PC-3 (cell line): ENCODE results near the gene KCNJ15. TPM values are rescaled to one million over a fixed set of nuclear protein-coding genes. Genes with fewer than 3 reads are reported as not detected.
A peak's percentile ranks its signal among the peaks of the same experiment; 100 is the strongest.

Source experiments
- ATAC-seq: fragments of 200-7000 bp; cut with Tn5 transposase; 2 replicates; pipeline ENCODE4 v1.9.1; 2020; ENCODE audit warnings: mild to moderate bottlenecking, moderate library complexity
- BruUV-seq: library from RNA; stranded (reverse); fragments of 400-500 nt; replicated peaks from 2 replicates; lab custom pipeline; 2021; lab: Mats Ljungman, UMichigan
- CTCF ChIA-PET: fragments of 300-600 bp; sonication (Branson Sonifier 250); formaldehyde crosslinking; loops from one replicate; lab custom pipeline; 2022; ENCODE audit warnings: antibody characterized with exemption; lab: Charles Lee
- POLR2A ChIA-PET: fragments of 300-600 bp; sonication (Branson Sonifier 250); formaldehyde crosslinking; loops from one replicate; lab custom pipeline; 2022; ENCODE audit warnings: antibody characterized with exemption; ENCODE audit not compliant: unreplicated experiment; lab: Charles Lee
- DNase-seq: peaks from one replicate; pipeline ENCODE4 v3.0.0-alpha.2; 2015
- H2AFZ ChIP-seq: fragments of 300-600 bp; sonication (generic); 2 replicates; pipeline ENCODE4 v1.6.0; 2016; ENCODE audit warnings: antibody characterized with exemption, low read length
- H3F3A ChIP-seq: fragments of 300-600 bp; sonication (generic); one replicate; pipeline ENCODE4 v1.6.0; 2017; ENCODE audit warnings: antibody characterized with exemption, low read length, control low read depth, mild to moderate bottlenecking; ENCODE audit not compliant: unreplicated experiment
- H3K27ac ChIP-seq: fragments of 300-600 bp; sonication (generic); 2 replicates; pipeline ENCODE4 v1.5.1; 2016; ENCODE audit warnings: mild to moderate bottlenecking, low read length
- H3K27me3 ChIP-seq: fragments of 300-600 bp; sonication (generic); 2 replicates; pipeline ENCODE4 v1.6.1; 2016; ENCODE audit warnings: low read length, mixed read lengths
- H3K36me3 ChIP-seq: fragments of 300-600 bp; sonication (generic); 2 replicates; pipeline ENCODE4 v1.6.1; 2016; ENCODE audit warnings: low read depth, mixed run types, low read length, mixed read lengths
- H3K4me1 ChIP-seq: fragments of 300-600 bp; sonication (generic); 2 replicates; pipeline ENCODE4 v1.5.1; 2016; ENCODE audit warnings: low read length; ENCODE audit not compliant: insufficient read depth
- H3K4me2 ChIP-seq: fragments of 300-600 bp; sonication (generic); 2 replicates; pipeline ENCODE4 v1.6.0; 2016; ENCODE audit warnings: low read length
- H3K4me3 ChIP-seq: fragments of 300-600 bp; sonication (generic); 2 replicates; pipeline ENCODE4 v1.5.1; 2016; ENCODE audit warnings: mild to moderate bottlenecking, low read length, mixed read lengths
- H3K79me2 ChIP-seq: fragments of 300-600 bp; sonication (generic); 2 replicates; pipeline ENCODE4 v1.6.1; 2017; ENCODE audit warnings: low read length, mixed read lengths
- H3K9ac ChIP-seq: fragments of 300-600 bp; sonication (generic); 2 replicates; pipeline ENCODE4 v1.6.0; 2016; ENCODE audit warnings: mild to moderate bottlenecking, low read length
- H3K9me2 ChIP-seq: fragments of 300-600 bp; sonication (generic); replicated peaks from 2 replicates; pipeline ENCODE4 v1.6.1; 2016; ENCODE audit warnings: mixed run types, low read length, mixed read lengths
- H3K9me3 ChIP-seq: fragments of 300-600 bp; sonication (generic); 2 replicates; pipeline ENCODE4 v1.6.1; 2016; ENCODE audit warnings: low read length, mixed read lengths
- H4K20me1 ChIP-seq: fragments of 300-600 bp; sonication (generic); 2 replicates; pipeline ENCODE4 v1.6.1; 2016; ENCODE audit warnings: low read length, mixed read lengths
- EZH2 ChIP-seq: fragments of 300-600 bp; sonication (generic); IDR thresholded peaks from one replicate; pipeline ENCODE4 v1.6.1; 2017; ENCODE audit warnings: antibody characterized with exemption, mild to moderate bottlenecking, low read length; ENCODE audit not compliant: unreplicated experiment
- EZH2phosphoT487 ChIP-seq: fragments of 300-600 bp; sonication (generic); IDR thresholded peaks from 2 replicates; pipeline ENCODE4 v1.6.1; 2018; ENCODE audit warnings: mild to moderate bottlenecking, antibody characterized with exemption, low read length, borderline replicate concordance
- intact Hi-C: fragments of 100-400 bp; cut with micrococcal nuclease; formaldehyde crosslinking; loops from 2 replicates; pipeline ENCODE4 v1.9.0; 2023
- total RNA-seq: library from RNA; depleted of rRNA; stranded (reverse); fragments of >200 nt; gene quantifications from 2 replicates; pipeline ENCODE4 v1.2.3, GENCODE V29; 2014
- TF ChIP-seq, protein P1 (sequence below): fragments of 300-600 bp; sonication (generic); conservative IDR thresholded peaks from 2 replicates; pipeline ENCODE4 v1.5.1; 2017; ENCODE audit warnings: antibody characterized with exemption, low read depth, mild to moderate bottlenecking, low read length

KCNJ15 gene
- total RNA-seq, 1 experiment from 2014 or later = 0.26 TPM

DNA sequence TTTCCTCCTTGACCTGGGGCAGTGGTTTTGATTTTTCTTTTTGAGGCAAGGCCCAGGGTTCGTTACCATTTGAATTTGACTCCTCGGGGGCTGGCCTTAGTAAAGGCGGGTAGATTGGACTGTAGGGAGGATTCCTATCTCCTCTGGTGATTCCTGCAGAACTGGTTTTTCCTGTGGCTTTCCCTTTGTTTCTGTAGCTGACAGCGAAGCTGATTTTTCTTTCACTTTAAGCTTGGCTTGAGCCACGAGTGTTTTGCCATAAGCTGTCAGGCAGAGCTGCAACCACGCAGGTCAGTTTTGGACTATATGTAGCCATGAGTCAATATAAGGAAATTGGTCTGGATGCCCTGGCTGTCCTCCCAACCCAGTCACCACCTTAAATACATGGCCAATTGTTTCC lies 28.7 kb upstream of the KCNJ15 start:
- Histone ChIP-seq H4K20me1 (no peaks in the 10 kb centered on the region), H3K4me2 (no peak overlapping the region), H3K27me3 (no peaks in the 10 kb centered on the region), H3F3A (no peaks in the 10 kb centered on the region), H3K9me2 (no peaks in the 10 kb centered on the region), H3K4me1 (no peaks in the 10 kb centered on the region), H3K36me3 (peaks cover 19% of the 10 kb centered on the region; the same call in 1 of the 2 replicates), H3K27ac (no peak overlapping the region), H3K79me2 (no peaks in the 10 kb centered on the region), H3K9ac (no peak overlapping the region), H3K4me3 (no peak overlapping the region), H2AFZ (no peak overlapping the region), H3K9me3 (peaks cover 64% of the 10 kb centered on the region)
- intact Hi-C loops = no loop called here
- peak; percentile 64 for DNase-seq
- TF ChIP-seq EZH2 = no peak
- no peak for TF ChIP-seq EZH2phosphoT487
- TF ChIP-seq, protein P1, sequence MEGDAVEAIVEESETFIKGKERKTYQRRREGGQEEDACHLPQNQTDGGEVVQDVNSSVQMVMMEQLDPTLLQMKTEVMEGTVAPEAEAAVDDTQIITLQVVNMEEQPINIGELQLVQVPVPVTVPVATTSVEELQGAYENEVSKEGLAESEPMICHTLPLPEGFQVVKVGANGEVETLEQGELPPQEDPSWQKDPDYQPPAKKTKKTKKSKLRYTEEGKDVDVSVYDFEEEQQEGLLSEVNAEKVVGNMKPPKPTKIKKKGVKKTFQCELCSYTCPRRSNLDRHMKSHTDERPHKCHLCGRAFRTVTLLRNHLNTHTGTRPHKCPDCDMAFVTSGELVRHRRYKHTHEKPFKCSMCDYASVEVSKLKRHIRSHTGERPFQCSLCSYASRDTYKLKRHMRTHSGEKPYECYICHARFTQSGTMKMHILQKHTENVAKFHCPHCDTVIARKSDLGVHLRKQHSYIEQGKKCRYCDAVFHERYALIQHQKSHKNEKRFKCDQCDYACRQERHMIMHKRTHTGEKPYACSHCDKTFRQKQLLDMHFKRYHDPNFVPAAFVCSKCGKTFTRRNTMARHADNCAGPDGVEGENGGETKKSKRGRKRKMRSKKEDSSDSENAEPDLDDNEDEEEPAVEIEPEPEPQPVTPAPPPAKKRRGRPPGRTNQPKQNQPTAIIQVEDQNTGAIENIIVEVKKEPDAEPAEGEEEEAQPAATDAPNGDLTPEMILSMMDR = no peak
- CTCF ChIA-PET = no interaction called here
- POLR2A ChIA-PET = no interaction called here
- no peak for ATAC-seq
- BruUV-seq = no TSS peak

DNA sequence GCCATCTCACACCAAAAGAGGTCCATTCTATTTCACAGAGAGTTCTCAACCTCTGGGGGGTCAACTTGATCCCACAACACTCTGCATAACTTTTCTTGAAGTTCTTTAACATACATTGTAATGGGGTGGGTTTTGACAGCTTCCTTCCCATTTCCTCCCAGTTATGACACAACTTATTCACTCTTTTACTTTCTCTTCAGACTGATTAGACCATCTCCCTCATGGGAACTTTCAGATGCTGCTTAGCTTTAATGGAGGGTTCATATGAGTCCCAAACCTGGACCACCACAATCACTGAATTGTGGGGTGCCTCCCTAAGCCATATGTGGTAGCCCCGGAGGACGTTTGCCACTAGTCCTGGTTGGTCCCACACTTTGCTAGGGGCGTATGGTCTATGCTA lies 28.3 kb upstream of the KCNJ15 start:
- no peaks in the 10 kb centered on the region for H3K4me1 ChIP-seq
- ChIA-PET POLR2A (no interaction called here), CTCF (no interaction called here)
- no TSS peak for BruUV-seq
- no peak overlapping the region for H3K4me2 ChIP-seq
- H3K9me2 ChIP-seq = no peaks in the 10 kb centered on the region
- no peak overlapping the region for H2AFZ ChIP-seq
- H3K4me3 ChIP-seq = no peak overlapping the region
- intact Hi-C loops = no loop called here
- peaks cover 60% of the 10 kb centered on the region for H3K9me3 ChIP-seq
- H3K27me3 ChIP-seq = no peaks in the 10 kb centered on the region
- H3K27ac ChIP-seq = no peak overlapping the region
- no peaks in the 10 kb centered on the region for H4K20me1 ChIP-seq
- no peaks in the 10 kb centered on the region for H3K79me2 ChIP-seq
- no peak overlapping the region for H3K9ac ChIP-seq
- ATAC-seq (no peak), DNase-seq (no peak)
- peaks cover 19% of the 10 kb centered on the region; the same call in 1 of the 2 replicates for H3K36me3 ChIP-seq
- TF ChIP-seq, protein P1 = no peak
- TF ChIP-seq EZH2 (no peak), EZH2phosphoT487 (no peak)
- no peaks in the 10 kb centered on the region for H3F3A ChIP-seq

GRCh38 chr21:38229260-38229877 lies 27.4 kb upstream of the KCNJ15 start:
- peaks cover 6% of the 10 kb centered on the region for H3K4me1 ChIP-seq
- no TSS peak for BruUV-seq
- no peak overlapping the region for H3K4me2 ChIP-seq
- no peak overlapping the region for H3K27ac ChIP-seq
- H3K27me3 ChIP-seq = no peaks in the 10 kb centered on the region
- ChIA-PET CTCF (no interaction called here), POLR2A (no interaction called here)
- no peaks in the 10 kb centered on the region for H4K20me1 ChIP-seq
- H3K36me3 ChIP-seq = peaks cover 19% of the 10 kb centered on the region; the same call in 1 of the 2 replicates
- H3K9me3 ChIP-seq = peaks cover 52% of the 10 kb centered on the region
- DNase-seq = peak; percentile 47
- peaks cover 1% of the 10 kb centered on the region for H3F3A ChIP-seq
- H2AFZ ChIP-seq = no peak overlapping the region
- no peak overlapping the region for H3K4me3 ChIP-seq
- H3K9me2 ChIP-seq = no peaks in the 10 kb centered on the region
- TF ChIP-seq EZH2 (no peak), EZH2phosphoT487 (no peak)
- TF ChIP-seq, protein P1 = no peak
- intact Hi-C loops = no loop called here
- H3K79me2 ChIP-seq = no peaks in the 10 kb centered on the region
- no peak for ATAC-seq
- H3K9ac ChIP-seq = no peak overlapping the region
